ENCODE results near the gene PPP1R15A.

DNA sequence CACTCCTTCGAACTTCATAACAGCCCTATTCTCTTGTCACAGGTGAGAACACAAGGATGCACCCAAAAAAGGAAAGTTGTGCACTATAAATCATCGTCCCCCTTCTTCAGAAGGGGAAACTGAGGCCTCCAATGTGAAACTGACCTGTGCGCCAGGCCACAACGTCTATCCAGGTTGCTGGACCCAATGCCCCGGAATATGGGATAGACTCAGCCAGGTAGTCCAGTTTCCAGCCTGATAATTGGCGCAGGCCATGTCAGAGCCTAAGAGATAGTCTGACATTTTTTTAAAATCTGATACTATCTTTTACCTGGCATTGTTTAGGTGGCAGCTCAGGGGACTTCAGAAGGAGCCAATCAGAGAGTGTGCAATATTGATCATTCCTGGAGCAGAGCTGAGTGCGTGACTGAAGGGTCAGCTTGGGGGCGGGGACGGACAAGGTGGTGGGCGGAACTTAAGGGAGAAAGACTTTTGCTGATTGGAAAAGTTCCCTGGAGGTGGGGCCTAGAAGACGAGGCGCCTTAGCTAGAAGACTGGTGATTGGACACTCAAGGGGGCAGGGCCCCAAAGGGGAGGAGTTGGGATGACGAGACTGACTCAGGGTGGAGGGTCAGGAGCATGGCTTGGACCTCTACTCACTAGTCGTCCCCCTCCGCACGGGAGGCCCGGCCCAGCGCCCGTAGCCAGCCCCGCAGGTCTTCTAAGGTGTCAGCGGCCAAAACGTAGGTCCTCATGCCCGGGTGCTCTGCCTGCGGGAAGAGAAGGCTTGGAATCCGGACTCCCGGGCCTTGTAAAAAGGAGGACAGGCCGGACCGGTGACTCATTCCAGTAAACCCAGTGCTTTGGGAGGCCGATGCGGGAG is 12.3 kb upstream of the PPP1R15A start:
- TF ChIP-seq, protein P1, sequence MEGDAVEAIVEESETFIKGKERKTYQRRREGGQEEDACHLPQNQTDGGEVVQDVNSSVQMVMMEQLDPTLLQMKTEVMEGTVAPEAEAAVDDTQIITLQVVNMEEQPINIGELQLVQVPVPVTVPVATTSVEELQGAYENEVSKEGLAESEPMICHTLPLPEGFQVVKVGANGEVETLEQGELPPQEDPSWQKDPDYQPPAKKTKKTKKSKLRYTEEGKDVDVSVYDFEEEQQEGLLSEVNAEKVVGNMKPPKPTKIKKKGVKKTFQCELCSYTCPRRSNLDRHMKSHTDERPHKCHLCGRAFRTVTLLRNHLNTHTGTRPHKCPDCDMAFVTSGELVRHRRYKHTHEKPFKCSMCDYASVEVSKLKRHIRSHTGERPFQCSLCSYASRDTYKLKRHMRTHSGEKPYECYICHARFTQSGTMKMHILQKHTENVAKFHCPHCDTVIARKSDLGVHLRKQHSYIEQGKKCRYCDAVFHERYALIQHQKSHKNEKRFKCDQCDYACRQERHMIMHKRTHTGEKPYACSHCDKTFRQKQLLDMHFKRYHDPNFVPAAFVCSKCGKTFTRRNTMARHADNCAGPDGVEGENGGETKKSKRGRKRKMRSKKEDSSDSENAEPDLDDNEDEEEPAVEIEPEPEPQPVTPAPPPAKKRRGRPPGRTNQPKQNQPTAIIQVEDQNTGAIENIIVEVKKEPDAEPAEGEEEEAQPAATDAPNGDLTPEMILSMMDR (IDR thresholded peaks at IDR 0.05), result no peak
- TF ChIP-seq POLR2A (IDR thresholded peaks at IDR 0.05; ENCODE audit: low read depth) (no peak), POLR2AphosphoS5 (IDR thresholded peaks at IDR 0.05) (no peak), EP300 (IDR thresholded peaks at IDR 0.05) (no peak)

All from esophagus muscularis mucosa (tissue), 4 donors.